Smooth muscle cell (in vitro differentiated cells): Measurements from ENCODE around the gene TMEM138. TPM values are rescaled to one million over a fixed set of nuclear protein-coding genes. Genes with fewer than 3 reads are reported as not detected.

Experiments
- DNase-seq: peaks from one replicate; lab custom pipeline; 2025; ENCODE audit not compliant: unreplicated experiment; lab: John Stamatoyannopoulos, UW
- H2AFZ ChIP-seq: fragments of 200-600 bp; sonication (generic); 2 replicates; pipeline ENCODE4 v1.6.0; 2016; ENCODE audit warnings: antibody characterized with exemption, low read depth, mild to moderate bottlenecking
- H3F3A ChIP-seq: fragments of 200-600 bp; sonication (generic); 2 replicates; pipeline ENCODE4 v1.6.0; 2017; ENCODE audit warnings: antibody characterized with exemption, low read depth
- H3K27ac ChIP-seq: fragments of 200-600 bp; sonication (generic); 2 replicates; pipeline ENCODE4 v1.5.1; 2016; ENCODE audit warnings: low read depth, mild to moderate bottlenecking
- H3K27me3 ChIP-seq: fragments of 200-600 bp; sonication (generic); 2 replicates; pipeline ENCODE4 v1.6.1; 2016; ENCODE audit warnings: low read depth, mild to moderate bottlenecking
- H3K36me3 ChIP-seq: fragments of 200-600 bp; sonication (generic); 2 replicates; pipeline ENCODE4 v1.5.1; 2016; ENCODE audit warnings: low read depth
- H3K4me1 ChIP-seq: fragments of 200-600 bp; sonication (generic); 2 replicates; pipeline ENCODE4 v1.5.1; 2016; ENCODE audit warnings: low read depth
- H3K4me2 ChIP-seq: fragments of 200-600 bp; sonication (generic); 2 replicates; pipeline ENCODE4 v1.6.0; 2016; ENCODE audit warnings: mild to moderate bottlenecking
- H3K4me3 ChIP-seq: fragments of 200-600 bp; sonication (generic); 2 replicates; pipeline ENCODE4 v1.5.1; 2016; ENCODE audit warnings: mild to moderate bottlenecking
- H3K79me2 ChIP-seq: fragments of 200-600 bp; sonication (generic); 2 replicates; pipeline ENCODE4 v1.6.0; 2016; ENCODE audit warnings: low read depth, mild to moderate bottlenecking
- H3K9ac ChIP-seq: fragments of 200-600 bp; sonication (generic); 2 replicates; pipeline ENCODE4 v1.6.0; 2016; ENCODE audit warnings: low read depth
- H3K9me3 ChIP-seq: fragments of 200-600 bp; sonication (generic); replicated peaks from 2 replicates; pipeline ENCODE4 v1.5.1; 2016; ENCODE audit warnings: low read depth
- H4K20me1 ChIP-seq: fragments of 200-600 bp; sonication (generic); 2 replicates; pipeline ENCODE4 v1.6.0; 2016; ENCODE audit warnings: low read depth
- WGBS: methylation state at CpG from one replicate; pipeline ENCODE4 v1.1.7; 2016; ENCODE audit warnings: low lambda C conversion rate; 5-methylcytosine and 5-hydroxymethylcytosine counted together
- polyA plus RNA-seq: library from polyadenylated mRNA; unstranded; fragments of >200 nt; fragmentation: Nextera tagmentation; extraction: Ambion mirVana; gene quantifications from 2 replicates; pipeline ENCODE4 v1.2.1, GENCODE V29; 2016
- total RNA-seq: library from RNA; depleted of rRNA; stranded (reverse); fragments of >200 nt; gene quantifications from 2 replicates; pipeline ENCODE4 v1.2.3, GENCODE V29; 2014
- TF ChIP-seq, protein P1 (sequence below): fragments of 200-600 bp; sonication (generic); IDR thresholded peaks from 2 replicates; pipeline ENCODE4 v1.5.1; 2017; ENCODE audit warnings: borderline replicate concordance, mild to moderate bottlenecking, antibody characterized with exemption; ENCODE audit not compliant: insufficient read depth, poor library complexity, severe bottlenecking

The TMEM138 gene
- total and polyA plus RNA-seq, 2 experiments from 2014 or later, result 44.2 to 51.4 TPM

GRCh38 chr11:61327669-61328071, 34.5 kb upstream of the TMEM138 start:
- no peak overlapping the region for H3K4me2 ChIP-seq
- TF ChIP-seq, protein P1, sequence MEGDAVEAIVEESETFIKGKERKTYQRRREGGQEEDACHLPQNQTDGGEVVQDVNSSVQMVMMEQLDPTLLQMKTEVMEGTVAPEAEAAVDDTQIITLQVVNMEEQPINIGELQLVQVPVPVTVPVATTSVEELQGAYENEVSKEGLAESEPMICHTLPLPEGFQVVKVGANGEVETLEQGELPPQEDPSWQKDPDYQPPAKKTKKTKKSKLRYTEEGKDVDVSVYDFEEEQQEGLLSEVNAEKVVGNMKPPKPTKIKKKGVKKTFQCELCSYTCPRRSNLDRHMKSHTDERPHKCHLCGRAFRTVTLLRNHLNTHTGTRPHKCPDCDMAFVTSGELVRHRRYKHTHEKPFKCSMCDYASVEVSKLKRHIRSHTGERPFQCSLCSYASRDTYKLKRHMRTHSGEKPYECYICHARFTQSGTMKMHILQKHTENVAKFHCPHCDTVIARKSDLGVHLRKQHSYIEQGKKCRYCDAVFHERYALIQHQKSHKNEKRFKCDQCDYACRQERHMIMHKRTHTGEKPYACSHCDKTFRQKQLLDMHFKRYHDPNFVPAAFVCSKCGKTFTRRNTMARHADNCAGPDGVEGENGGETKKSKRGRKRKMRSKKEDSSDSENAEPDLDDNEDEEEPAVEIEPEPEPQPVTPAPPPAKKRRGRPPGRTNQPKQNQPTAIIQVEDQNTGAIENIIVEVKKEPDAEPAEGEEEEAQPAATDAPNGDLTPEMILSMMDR, result no peak
- no peak overlapping the region for H3K9ac ChIP-seq
- H3K79me2 ChIP-seq, result peaks cover 77% of the 10 kb centered on the region
- no peak overlapping the region for H3K4me3 ChIP-seq
- peaks cover 92% of the 10 kb centered on the region for H4K20me1 ChIP-seq
- H3K4me1 ChIP-seq, result peaks cover 12% of the 10 kb centered on the region
- DNase-seq, result no peak
- H3K36me3 ChIP-seq, result peaks cover 22% of the 10 kb centered on the region
- no peaks in the 10 kb centered on the region for H3K27me3 ChIP-seq
- H2AFZ ChIP-seq, result no peak overlapping the region
- no peak overlapping the region for H3K27ac ChIP-seq
- H3K9me3 ChIP-seq, result no peaks in the 10 kb centered on the region
- H3F3A ChIP-seq, result no peaks in the 10 kb centered on the region

GRCh38 chr11:61328351-61328750, 33.8 kb upstream of the TMEM138 start:
- H4K20me1 ChIP-seq, result peaks cover 85% of the 10 kb centered on the region
- peaks cover 12% of the 10 kb centered on the region for H3K4me1 ChIP-seq
- H3K36me3 ChIP-seq, result peaks cover 17% of the 10 kb centered on the region
- WGBS, result 88% methylated on average over 9 of the region's 9 CpGs
- H3K4me2 ChIP-seq, result no peak overlapping the region
- H2AFZ ChIP-seq, result no peak overlapping the region
- no peak overlapping the region for H3K4me3 ChIP-seq
- TF ChIP-seq, protein P1, result no peak
- no peak for DNase-seq
- H3K9me3 ChIP-seq, result no peaks in the 10 kb centered on the region
- H3K79me2 ChIP-seq, result peaks cover 75% of the 10 kb centered on the region
- no peaks in the 10 kb centered on the region for H3K27me3 ChIP-seq
- no peak overlapping the region for H3K27ac ChIP-seq
- no peaks in the 10 kb centered on the region for H3F3A ChIP-seq
- no peak overlapping the region for H3K9ac ChIP-seq

GRCh38 chr11:61329871-61330270, 32.3 kb upstream of the TMEM138 start:
- no peaks in the 10 kb centered on the region for H3K9me3 ChIP-seq
- H3K27me3 ChIP-seq, result no peaks in the 10 kb centered on the region
- H3K79me2 ChIP-seq, result peaks cover 68% of the 10 kb centered on the region
- peak overlapping the region; percentile 29 for H3K27ac ChIP-seq
- H3F3A ChIP-seq, result no peaks in the 10 kb centered on the region
- no peak for DNase-seq
- H3K4me3 ChIP-seq, result no peak overlapping the region
- H4K20me1 ChIP-seq, result peaks cover 71% of the 10 kb centered on the region
- H3K4me1 ChIP-seq, result peaks cover 18% of the 10 kb centered on the region
- TF ChIP-seq, protein P1, result no peak
- no peak overlapping the region for H3K4me2 ChIP-seq
- 74% methylated on average over 4 of the region's 4 CpGs for WGBS
- H3K36me3 ChIP-seq, result peaks cover 4% of the 10 kb centered on the region
- no peak overlapping the region for H2AFZ ChIP-seq
- H3K9ac ChIP-seq, result no peak overlapping the region

DNA sequence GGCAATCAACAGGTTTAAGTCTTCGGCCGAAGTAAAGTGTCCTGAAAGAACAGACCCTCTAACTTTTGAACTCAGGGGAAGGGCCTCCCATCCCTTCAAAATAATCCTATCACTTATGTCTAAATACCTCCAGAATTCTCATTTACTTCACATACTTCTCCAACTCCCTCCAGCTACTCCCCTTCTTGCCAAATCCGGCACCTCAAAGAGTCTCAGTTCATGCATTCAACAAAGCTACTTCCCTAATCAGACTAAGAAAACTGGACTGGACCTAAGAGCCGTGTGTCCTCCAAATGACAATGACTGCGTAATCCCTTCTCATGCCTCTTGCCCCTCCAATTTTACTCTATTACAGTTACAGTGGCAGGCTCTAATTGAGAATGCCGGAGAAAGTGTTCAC, 30.5 kb upstream of the TMEM138 start:
- H3K9ac ChIP-seq, result peak overlapping the region; percentile 97
- no peak for DNase-seq
- WGBS, result 79% methylated on average over 6 of the region's 6 CpGs
- H3K4me2 ChIP-seq, result peak overlapping the region; percentile 88
- no peaks in the 10 kb centered on the region for H3K36me3 ChIP-seq
- TF ChIP-seq, protein P1, result no peak
- no peaks in the 10 kb centered on the region for H3K27me3 ChIP-seq
- H3K4me1 ChIP-seq, result peaks cover 21% of the 10 kb centered on the region
- H3K27ac ChIP-seq, result peak overlapping the region; percentile 6
- H2AFZ ChIP-seq, result no peak overlapping the region
- peak overlapping the region; percentile 90 for H3K4me3 ChIP-seq
- peaks cover 55% of the 10 kb centered on the region for H4K20me1 ChIP-seq
- peaks cover 63% of the 10 kb centered on the region for H3K79me2 ChIP-seq
- no peaks in the 10 kb centered on the region for H3K9me3 ChIP-seq
- H3F3A ChIP-seq, result no peaks in the 10 kb centered on the region
